ENCODE data around the gene DNAJB6.
"Not testable (repeated sequence)": the region's sequence is repeated elsewhere in the genome, so short reads cannot be mapped to it uniquely, and the experiment has no call there.

DNA sequence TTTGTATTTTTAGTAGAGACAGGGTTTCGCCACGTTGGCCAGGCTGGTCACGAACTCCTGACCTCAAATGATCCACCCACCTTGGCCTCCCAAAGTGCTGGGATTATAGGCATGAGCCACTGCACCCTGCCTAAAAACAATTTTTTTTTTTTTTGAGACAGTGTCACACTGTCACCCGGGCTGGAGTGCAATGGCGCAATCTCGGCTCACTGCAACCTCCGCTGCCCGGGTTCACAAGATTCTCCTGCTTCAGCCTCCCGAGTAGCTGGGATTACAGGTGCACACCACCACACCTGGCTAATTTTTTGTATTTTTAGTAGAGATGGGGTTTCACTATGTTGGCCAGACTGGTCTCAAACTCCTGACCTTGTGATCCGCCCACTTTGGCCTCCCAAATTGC, 6.2 kb upstream of the DNAJB6 start:
- TF ChIP-seq, protein P1, sequence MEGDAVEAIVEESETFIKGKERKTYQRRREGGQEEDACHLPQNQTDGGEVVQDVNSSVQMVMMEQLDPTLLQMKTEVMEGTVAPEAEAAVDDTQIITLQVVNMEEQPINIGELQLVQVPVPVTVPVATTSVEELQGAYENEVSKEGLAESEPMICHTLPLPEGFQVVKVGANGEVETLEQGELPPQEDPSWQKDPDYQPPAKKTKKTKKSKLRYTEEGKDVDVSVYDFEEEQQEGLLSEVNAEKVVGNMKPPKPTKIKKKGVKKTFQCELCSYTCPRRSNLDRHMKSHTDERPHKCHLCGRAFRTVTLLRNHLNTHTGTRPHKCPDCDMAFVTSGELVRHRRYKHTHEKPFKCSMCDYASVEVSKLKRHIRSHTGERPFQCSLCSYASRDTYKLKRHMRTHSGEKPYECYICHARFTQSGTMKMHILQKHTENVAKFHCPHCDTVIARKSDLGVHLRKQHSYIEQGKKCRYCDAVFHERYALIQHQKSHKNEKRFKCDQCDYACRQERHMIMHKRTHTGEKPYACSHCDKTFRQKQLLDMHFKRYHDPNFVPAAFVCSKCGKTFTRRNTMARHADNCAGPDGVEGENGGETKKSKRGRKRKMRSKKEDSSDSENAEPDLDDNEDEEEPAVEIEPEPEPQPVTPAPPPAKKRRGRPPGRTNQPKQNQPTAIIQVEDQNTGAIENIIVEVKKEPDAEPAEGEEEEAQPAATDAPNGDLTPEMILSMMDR (IDR thresholded peaks at IDR 0.05) = not testable (repeated sequence)
- TF ChIP-seq POLR2A (IDR thresholded peaks at IDR 0.05) = not testable (repeated sequence)

All from uterus (tissue), 2 donors.